ENCODE data around the gene MYO9A. TPM values are rescaled to one million over a fixed set of nuclear protein-coding genes. Genes with fewer than 3 reads are reported as not detected.

MYO9A gene
- total RNA-seq, 1 experiment from 2014 or later, result 41.6 TPM

GRCh38 chr15:72154316-72154715, 36.4 kb upstream of the MYO9A start:
- no peaks in the 10 kb centered on the region for H3K27me3 ChIP-seq (ENCODE audit: control insufficient read depth, insufficient read depth, low read length)
- ATAC-seq (no peak), DNase-seq (ENCODE audit: low read depth, low spot score) (no peak)
- BruUV-seq (replicated peaks), result no TSS peak
- no peaks in the 10 kb centered on the region for H3K36me3 ChIP-seq (ENCODE audit: control insufficient read depth, insufficient read depth, low read length)
- H3K9me3 ChIP-seq (ENCODE audit: control insufficient read depth, insufficient read depth, low read depth, low read length), result no peaks in the 10 kb centered on the region
- ChIA-PET POLR2A (no interaction called here), CTCF (no interaction called here)
- H3K27ac ChIP-seq (ENCODE audit: low read length), result no peak overlapping the region
- H3K4me1 ChIP-seq (ENCODE audit: control insufficient read depth, insufficient read depth, low read length), result peaks cover 8% of the 10 kb centered on the region
- intact Hi-C loops (cut with micrococcal nuclease; ENCODE audit: unreplicated experiment), result loop anchor here (10.0 kb wide), 1 partner anchor 410 kb away; no protein-coding TSS in a partner anchor
- TF ChIP-seq TCF7L2 (IDR thresholded peaks at IDR 0.05; ENCODE audit: low read depth, low read length) (no peak), REST (IDR thresholded peaks at IDR 0.05; ENCODE audit: insufficient read depth in 1 of 2, low read depth in 2 of 2, low read length in 1 of 2) (no peak), SIN3A (IDR thresholded peaks at IDR 0.05; ENCODE audit: borderline replicate concordance, insufficient read depth, low read depth, low read length) (no peak), POLR2AphosphoS5 (IDR thresholded peaks at IDR 0.05; ENCODE audit: low read depth, low read length) (no peak), CTCF (IDR thresholded peaks at IDR 0.05) (no peak)
- no peak overlapping the region for H3K4me3 ChIP-seq (ENCODE audit: low read depth in 2 of 2, low read length in 2 of 2)
- in situ Hi-C loops (cut with HindIII; ENCODE audit: low pct_unique_long_range_greater_than_20kb, low sequenced_read_pairs), result no loop called here

- intact Hi-C loops (cut with micrococcal nuclease; ENCODE audit: unreplicated experiment) (loop anchor here (10.0 kb wide), 1 partner anchor 409 kb away; no protein-coding TSS in a partner anchor), in situ Hi-C loops (cut with HindIII; ENCODE audit: low pct_unique_long_range_greater_than_20kb, low sequenced_read_pairs) (no loop called here)
- no peak overlapping the region for H3K27ac ChIP-seq (ENCODE audit: low read length)
- TF ChIP-seq TCF7L2 (IDR thresholded peaks at IDR 0.05; ENCODE audit: low read depth, low read length) (no peak), REST (IDR thresholded peaks at IDR 0.05; ENCODE audit: insufficient read depth in 1 of 2, low read depth in 2 of 2, low read length in 1 of 2) (no peak), POLR2AphosphoS5 (IDR thresholded peaks at IDR 0.05; ENCODE audit: low read depth, low read length) (no peak), CTCF (IDR thresholded peaks at IDR 0.05) (no peak), SIN3A (IDR thresholded peaks at IDR 0.05; ENCODE audit: borderline replicate concordance, insufficient read depth, low read depth, low read length) (no peak)
- no TSS peak for BruUV-seq (replicated peaks)
- peaks cover 8% of the 10 kb centered on the region for H3K4me1 ChIP-seq (ENCODE audit: control insufficient read depth, insufficient read depth, low read length)
- no peaks in the 10 kb centered on the region for H3K36me3 ChIP-seq (ENCODE audit: control insufficient read depth, insufficient read depth, low read length)
- POLR2A ChIA-PET, result no interaction called here
- CTCF ChIA-PET, result interaction anchor here (0.5 to 0.6 kb wide), 2 partner anchors 77 to 333 kb away, joined by 3 to 5 read pairs; no protein-coding TSS in a partner anchor
- ATAC-seq, result no peak
- H3K9me3 ChIP-seq (ENCODE audit: control insufficient read depth, insufficient read depth, low read depth, low read length), result no peaks in the 10 kb centered on the region
- DNase-seq (ENCODE audit: low read depth, low spot score), result no peak
- H3K4me3 ChIP-seq (ENCODE audit: low read depth in 2 of 2, low read length in 2 of 2), result no peak overlapping the region
- H3K27me3 ChIP-seq (ENCODE audit: control insufficient read depth, insufficient read depth, low read length), result no peaks in the 10 kb centered on the region
Measured at GRCh38 chr15:72153269-72154000, 35.5 kb upstream of the MYO9A start.

Measured in Panc1 (cell line).